ENCODE measurements around the gene NIPAL3.
"Not testable (repeated sequence)": the region's sequence is repeated elsewhere in the genome, so short reads cannot be mapped to it uniquely, and the experiment has no call there.

Gene NIPAL3

GRCh38 chr1:24425922-24426321, 10.3 kb downstream of the NIPAL3 start:
- no peak for DNase-seq

- DNase-seq = no peak
These were observed 11.3 kb downstream of the NIPAL3 start for GRCh38 chr1:24426744-24427544.

- DNase-seq = no peak
These were observed 11.9 kb downstream of the NIPAL3 start for GRCh38 chr1:24427545-24427862.

GRCh38 chr1:24435782-24436365, 20.3 kb downstream of the NIPAL3 start:
- DNase-seq = no peak

- no peak for DNase-seq
These were observed 22.2 kb downstream of the NIPAL3 start for GRCh38 chr1:24437631-24438396.

GRCh38 chr1:24438423-24438901, 22.9 kb downstream of the NIPAL3 start:
- DNase-seq = no peak

GRCh38 chr1:24440436-24440835, 24.8 kb downstream of the NIPAL3 start:
- DNase-seq = no peak

GRCh38 chr1:24441480-24441879, 25.9 kb downstream of the NIPAL3 start:
- no peak for DNase-seq

- DNase-seq = no peak
These were observed 26.5 kb downstream of the NIPAL3 start for GRCh38 chr1:24441996-24442668.

- DNase-seq = no peak
These were observed 27.2 kb downstream of the NIPAL3 start for GRCh38 chr1:24442764-24443163.

GRCh38 chr1:24443241-24443656, 27.6 kb downstream of the NIPAL3 start:
- no peak for DNase-seq

GRCh38 chr1:24446446-24446845, 30.8 kb downstream of the NIPAL3 start:
- DNase-seq = not testable (repeated sequence)

GRCh38 chr1:24450316-24450715, 34.7 kb downstream of the NIPAL3 start:
- no peak for DNase-seq

- DNase-seq = no peak
These were observed 35.3 kb downstream of the NIPAL3 start for GRCh38 chr1:24450857-24451397.

GRCh38 chr1:24451746-24452145, 36.1 kb downstream of the NIPAL3 start:
- DNase-seq = no peak

GRCh38 chr1:24452922-24453485, 37.4 kb downstream of the NIPAL3 start:
- no peak for DNase-seq

GRCh38 chr1:24454673-24455072, 39.1 kb downstream of the NIPAL3 start:
- no peak for DNase-seq

- DNase-seq = no peak
These were observed 39.7 kb downstream of the NIPAL3 start for GRCh38 chr1:24455272-24455671.

GRCh38 chr1:24457866-24458265, 42.3 kb downstream of the NIPAL3 start:
- no peak for DNase-seq

GRCh38 chr1:24459551-24460266, 44.1 kb downstream of the NIPAL3 start:
- no peak for DNase-seq

GRCh38 chr1:24462128-24462527, 46.5 kb downstream of the NIPAL3 start:
- DNase-seq = not testable (repeated sequence)
